HepG2 (cell line): ENCODE results near the gene ZNF134. TPM values are rescaled to one million over a fixed set of nuclear protein-coding genes. Genes with fewer than 3 reads are reported as not detected.
A peak's percentile ranks its signal among the peaks of the same experiment; 100 is the strongest.

Experiments used
- HNF4A ChIP-seq: sonication (generic); formaldehyde crosslinking; IDR thresholded peaks from 2 replicates; pipeline ENCODE4 v1.4.0; 2020; ENCODE audit warnings: missing genetic modification reagents
- HOXA5 ChIP-seq: sonication (generic); formaldehyde crosslinking; IDR thresholded peaks from 2 replicates; pipeline ENCODE4 v1.4.0; 2020; ENCODE audit warnings: missing genetic modification reagents
- KMT2B ChIP-seq: IDR thresholded peaks from 2 replicates; pipeline ENCODE4 v1.6.1; 2016; ENCODE audit warnings: missing genetic modification reagents, missing compliant biosample characterization
- NRL ChIP-seq: sonication (generic); formaldehyde crosslinking; IDR thresholded peaks from 2 replicates; pipeline ENCODE4 v1.5.0; 2020; ENCODE audit warnings: missing genetic modification reagents, mild to moderate bottlenecking, moderate library complexity, borderline replicate concordance
- POLR2A ChIP-seq, 2 experiments: IDR thresholded peaks; 2 replicates each; pipeline ENCODE4 v1.6.1; 2011; ENCODE audit warnings: low read depth in 2 of 2, low read length in 2 of 2, mild to moderate bottlenecking in 1 of 2, moderate library complexity in 1 of 2; ENCODE audit not compliant: insufficient read depth in 1 of 2
- RAD51 ChIP-seq: fragments of 450-650 bp; IDR thresholded peaks from 2 replicates; pipeline ENCODE4 v1.6.1; 2016; ENCODE audit warnings: borderline replicate concordance
- SMAD3 ChIP-seq: sonication (generic); formaldehyde crosslinking; IDR thresholded peaks from 2 replicates; pipeline ENCODE4 v1.4.0; 2020; ENCODE audit warnings: missing genetic modification reagents
- SNRNP70 ChIP-seq: fragments of 200-400 bp; formaldehyde crosslinking; IDR thresholded peaks from 2 replicates; pipeline ENCODE4 v1.6.1; 2017; ENCODE audit warnings: mild to moderate bottlenecking, low read depth, low read length, moderate library complexity
- ZNF143 ChIP-seq: sonication (generic); formaldehyde crosslinking; IDR thresholded peaks from 2 replicates; pipeline ENCODE4 v1.4.0; 2020; ENCODE audit warnings: missing genetic modification reagents
- ZNF354B ChIP-seq: sonication (generic); formaldehyde crosslinking; IDR thresholded peaks from 2 replicates; pipeline ENCODE4 v1.8.0; 2022; ENCODE audit warnings: mild to moderate bottlenecking, missing genetic modification reagents
- ZNF468 ChIP-seq: sonication (generic); formaldehyde crosslinking; IDR thresholded peaks from 2 replicates; pipeline ENCODE4 v1.8.0; 2022; ENCODE audit warnings: mild to moderate bottlenecking, moderate library complexity, missing genetic modification reagents
- polyA plus RNA-seq, 8 experiments: library from polyadenylated mRNA; depleted of rRNA in 3 of 8; stranded (reverse) in 7 of 8; unstranded in 1 of 8; fragments of >200 nt; fragmentation: Illumina TruSeq in 4 of 8; extraction: Trizol in 4 of 8; gene quantifications; 2 replicates each; pipeline versions ENCODE4 v1.2.1 to v1.2.3, GENCODE V29; 2011 to 2016; ENCODE audit warnings: low read depth in 4 of 8, missing spikeins in 1 of 8, mixed read lengths in 1 of 8; ENCODE audit not compliant: insufficient read depth in 1 of 8
- total RNA-seq, 5 experiments: library from RNA; depleted of rRNA; stranded (reverse); fragments of >200 nt; fragmentation: Illumina TruSeq; extraction: Trizol; gene quantifications; 2 replicates each; pipeline ENCODE4 v1.2.3, GENCODE V29; 2016; ENCODE audit warnings: low read depth in 1 of 5
- TF ChIP-seq, protein P1 (sequence below): sonication (generic); formaldehyde crosslinking; IDR thresholded peaks from 2 replicates; pipeline ENCODE4 v1.5.1; 2020; ENCODE audit warnings: mild to moderate bottlenecking, missing genetic modification reagents, moderate library complexity
- TF ChIP-seq, protein P2 (sequence below): sonication (generic); formaldehyde crosslinking; IDR thresholded peaks from 2 replicates; pipeline ENCODE4 v1.4.0; 2020; ENCODE audit warnings: mild to moderate bottlenecking, missing genetic modification reagents
- TF ChIP-seq, protein P3 (sequence below): sonication (generic); formaldehyde crosslinking; IDR thresholded peaks from 2 replicates; pipeline ENCODE4 v1.4.0; 2020; ENCODE audit warnings: missing genetic modification reagents, borderline replicate concordance
- TF ChIP-seq, protein P4 (sequence below): sonication (generic); formaldehyde crosslinking; IDR thresholded peaks from one replicate; pipeline ENCODE4 v1.5.1; 2020; ENCODE audit warnings: mild to moderate bottlenecking, missing genetic modification reagents; ENCODE audit errors: not compliant biosample characterization

The ZNF134 gene
- total and polyA plus RNA-seq, 2 of the 13 experiments (the other 11 are each of a cell fraction or from before 2014, with no cell fraction given) = 6.8 to 17.1 TPM

DNA sequence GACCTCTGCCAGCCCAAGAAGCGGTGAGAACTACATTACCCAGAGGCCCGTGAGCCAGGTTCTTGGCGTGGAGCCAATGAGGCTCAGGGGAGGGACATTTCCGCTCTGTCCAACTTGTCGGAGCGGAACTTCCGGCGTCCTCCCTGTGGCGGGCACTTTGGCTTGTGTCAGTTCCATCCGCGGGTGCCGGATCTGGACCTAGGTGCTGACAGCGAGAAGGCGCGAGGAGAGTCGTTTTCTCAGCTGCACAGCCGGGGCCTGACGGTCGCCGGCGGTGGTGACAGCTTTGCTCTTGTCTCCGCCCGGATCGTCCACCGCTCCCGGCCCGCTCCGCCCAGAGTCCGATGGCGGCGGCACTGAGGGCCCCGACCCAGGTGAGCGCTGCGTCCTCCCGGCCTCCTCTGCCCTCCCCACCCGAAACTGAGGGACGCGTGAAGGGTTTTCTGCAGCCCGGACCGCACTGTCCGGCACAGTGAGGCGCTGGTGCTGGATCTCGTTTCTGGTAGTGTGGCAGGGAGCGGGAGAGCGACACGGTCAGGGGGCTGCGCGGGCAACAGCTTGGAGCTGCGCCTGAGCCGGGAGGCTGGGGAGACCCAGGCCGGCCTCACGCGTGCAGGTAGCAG, 14.2 kb upstream of the ZNF134 start, which contains the start of gene ZNF530 (continued):
- TF ChIP-seq, protein P1, sequence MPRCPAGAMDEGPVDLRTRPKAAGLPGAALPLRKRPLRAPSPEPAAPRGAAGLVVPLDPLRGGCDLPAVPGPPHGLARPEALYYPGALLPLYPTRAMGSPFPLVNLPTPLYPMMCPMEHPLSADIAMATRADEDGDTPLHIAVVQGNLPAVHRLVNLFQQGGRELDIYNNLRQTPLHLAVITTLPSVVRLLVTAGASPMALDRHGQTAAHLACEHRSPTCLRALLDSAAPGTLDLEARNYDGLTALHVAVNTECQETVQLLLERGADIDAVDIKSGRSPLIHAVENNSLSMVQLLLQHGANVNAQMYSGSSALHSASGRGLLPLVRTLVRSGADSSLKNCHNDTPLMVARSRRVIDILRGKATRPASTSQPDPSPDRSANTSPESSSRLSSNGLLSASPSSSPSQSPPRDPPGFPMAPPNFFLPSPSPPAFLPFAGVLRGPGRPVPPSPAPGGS (CRISPR knock-in tag) = peak; percentile 72; the same call in 1 of the 2 replicates
- TF ChIP-seq ZNF468 (CRISPR knock-in tag) (0 out of 2 replicates have a peak, but pooled peaks have one; percentile 58), POLR2A (IDR thresholded peaks at IDR 0.05; ENCODE audit: insufficient read depth in 1 of 2, low read depth in 2 of 2, low read length in 2 of 2) (peak in 1 of 2 experiments; percentile 44; a peak in 1 of 4 replicates), ZNF354B (CRISPR knock-in tag) (no peak), RAD51 (no peak), SMAD3 (CRISPR knock-in tag) (peak; percentile 64), NRL (CRISPR knock-in tag) (0 out of 2 replicates have a peak, but pooled peaks have one; percentile 68), HNF4A (CRISPR knock-in tag) (no peak; the same call in 1 of the 2 replicates), HOXA5 (peak; percentile 78), SNRNP70 (no peak), KMT2B (CRISPR knock-in tag) (peak; percentile 67), ZNF143 (CRISPR knock-in tag) (peak; percentile 99)
- TF ChIP-seq, protein P2, sequence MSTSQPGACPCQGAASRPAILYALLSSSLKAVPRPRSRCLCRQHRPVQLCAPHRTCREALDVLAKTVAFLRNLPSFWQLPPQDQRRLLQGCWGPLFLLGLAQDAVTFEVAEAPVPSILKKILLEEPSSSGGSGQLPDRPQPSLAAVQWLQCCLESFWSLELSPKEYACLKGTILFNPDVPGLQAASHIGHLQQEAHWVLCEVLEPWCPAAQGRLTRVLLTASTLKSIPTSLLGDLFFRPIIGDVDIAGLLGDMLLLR = no peak
- TF ChIP-seq, protein P3, sequence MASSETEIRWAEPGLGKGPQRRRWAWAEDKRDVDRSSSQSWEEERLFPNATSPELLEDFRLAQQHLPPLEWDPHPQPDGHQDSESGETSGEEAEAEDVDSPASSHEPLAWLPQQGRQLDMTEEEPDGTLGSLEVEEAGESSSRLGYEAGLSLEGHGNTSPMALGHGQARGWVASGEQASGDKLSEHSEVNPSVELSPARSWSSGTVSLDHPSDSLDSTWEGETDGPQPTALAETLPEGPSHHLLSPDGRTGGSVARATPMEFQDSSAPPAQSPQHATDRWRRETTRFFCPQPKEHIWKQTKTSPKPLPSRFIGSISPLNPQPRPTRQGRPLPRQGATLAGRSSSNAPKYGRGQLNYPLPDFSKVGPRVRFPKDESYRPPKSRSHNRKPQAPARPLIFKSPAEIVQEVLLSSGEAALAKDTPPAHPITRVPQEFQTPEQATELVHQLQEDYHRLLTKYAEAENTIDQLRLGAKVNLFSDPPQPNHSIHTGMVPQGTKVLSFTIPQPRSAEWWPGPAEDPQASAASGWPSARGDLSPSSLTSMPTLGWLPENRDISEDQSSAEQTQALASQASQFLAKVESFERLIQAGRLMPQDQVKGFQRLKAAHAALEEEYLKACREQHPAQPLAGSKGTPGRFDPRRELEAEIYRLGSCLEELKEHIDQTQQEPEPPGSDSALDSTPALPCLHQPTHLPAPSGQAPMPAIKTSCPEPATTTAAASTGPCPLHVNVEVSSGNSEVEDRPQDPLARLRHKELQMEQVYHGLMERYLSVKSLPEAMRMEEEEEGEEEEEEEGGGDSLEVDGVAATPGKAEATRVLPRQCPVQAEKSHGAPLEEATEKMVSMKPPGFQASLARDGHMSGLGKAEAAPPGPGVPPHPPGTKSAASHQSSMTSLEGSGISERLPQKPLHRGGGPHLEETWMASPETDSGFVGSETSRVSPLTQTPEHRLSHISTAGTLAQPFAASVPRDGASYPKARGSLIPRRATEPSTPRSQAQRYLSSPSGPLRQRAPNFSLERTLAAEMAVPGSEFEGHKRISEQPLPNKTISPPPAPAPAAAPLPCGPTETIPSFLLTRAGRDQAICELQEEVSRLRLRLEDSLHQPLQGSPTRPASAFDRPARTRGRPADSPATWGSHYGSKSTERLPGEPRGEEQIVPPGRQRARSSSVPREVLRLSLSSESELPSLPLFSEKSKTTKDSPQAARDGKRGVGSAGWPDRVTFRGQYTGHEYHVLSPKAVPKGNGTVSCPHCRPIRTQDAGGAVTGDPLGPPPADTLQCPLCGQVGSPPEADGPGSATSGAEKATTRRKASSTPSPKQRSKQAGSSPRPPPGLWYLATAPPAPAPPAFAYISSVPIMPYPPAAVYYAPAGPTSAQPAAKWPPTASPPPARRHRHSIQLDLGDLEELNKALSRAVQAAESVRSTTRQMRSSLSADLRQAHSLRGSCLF (CRISPR knock-in tag) = no peak
- TF ChIP-seq, protein P4, sequence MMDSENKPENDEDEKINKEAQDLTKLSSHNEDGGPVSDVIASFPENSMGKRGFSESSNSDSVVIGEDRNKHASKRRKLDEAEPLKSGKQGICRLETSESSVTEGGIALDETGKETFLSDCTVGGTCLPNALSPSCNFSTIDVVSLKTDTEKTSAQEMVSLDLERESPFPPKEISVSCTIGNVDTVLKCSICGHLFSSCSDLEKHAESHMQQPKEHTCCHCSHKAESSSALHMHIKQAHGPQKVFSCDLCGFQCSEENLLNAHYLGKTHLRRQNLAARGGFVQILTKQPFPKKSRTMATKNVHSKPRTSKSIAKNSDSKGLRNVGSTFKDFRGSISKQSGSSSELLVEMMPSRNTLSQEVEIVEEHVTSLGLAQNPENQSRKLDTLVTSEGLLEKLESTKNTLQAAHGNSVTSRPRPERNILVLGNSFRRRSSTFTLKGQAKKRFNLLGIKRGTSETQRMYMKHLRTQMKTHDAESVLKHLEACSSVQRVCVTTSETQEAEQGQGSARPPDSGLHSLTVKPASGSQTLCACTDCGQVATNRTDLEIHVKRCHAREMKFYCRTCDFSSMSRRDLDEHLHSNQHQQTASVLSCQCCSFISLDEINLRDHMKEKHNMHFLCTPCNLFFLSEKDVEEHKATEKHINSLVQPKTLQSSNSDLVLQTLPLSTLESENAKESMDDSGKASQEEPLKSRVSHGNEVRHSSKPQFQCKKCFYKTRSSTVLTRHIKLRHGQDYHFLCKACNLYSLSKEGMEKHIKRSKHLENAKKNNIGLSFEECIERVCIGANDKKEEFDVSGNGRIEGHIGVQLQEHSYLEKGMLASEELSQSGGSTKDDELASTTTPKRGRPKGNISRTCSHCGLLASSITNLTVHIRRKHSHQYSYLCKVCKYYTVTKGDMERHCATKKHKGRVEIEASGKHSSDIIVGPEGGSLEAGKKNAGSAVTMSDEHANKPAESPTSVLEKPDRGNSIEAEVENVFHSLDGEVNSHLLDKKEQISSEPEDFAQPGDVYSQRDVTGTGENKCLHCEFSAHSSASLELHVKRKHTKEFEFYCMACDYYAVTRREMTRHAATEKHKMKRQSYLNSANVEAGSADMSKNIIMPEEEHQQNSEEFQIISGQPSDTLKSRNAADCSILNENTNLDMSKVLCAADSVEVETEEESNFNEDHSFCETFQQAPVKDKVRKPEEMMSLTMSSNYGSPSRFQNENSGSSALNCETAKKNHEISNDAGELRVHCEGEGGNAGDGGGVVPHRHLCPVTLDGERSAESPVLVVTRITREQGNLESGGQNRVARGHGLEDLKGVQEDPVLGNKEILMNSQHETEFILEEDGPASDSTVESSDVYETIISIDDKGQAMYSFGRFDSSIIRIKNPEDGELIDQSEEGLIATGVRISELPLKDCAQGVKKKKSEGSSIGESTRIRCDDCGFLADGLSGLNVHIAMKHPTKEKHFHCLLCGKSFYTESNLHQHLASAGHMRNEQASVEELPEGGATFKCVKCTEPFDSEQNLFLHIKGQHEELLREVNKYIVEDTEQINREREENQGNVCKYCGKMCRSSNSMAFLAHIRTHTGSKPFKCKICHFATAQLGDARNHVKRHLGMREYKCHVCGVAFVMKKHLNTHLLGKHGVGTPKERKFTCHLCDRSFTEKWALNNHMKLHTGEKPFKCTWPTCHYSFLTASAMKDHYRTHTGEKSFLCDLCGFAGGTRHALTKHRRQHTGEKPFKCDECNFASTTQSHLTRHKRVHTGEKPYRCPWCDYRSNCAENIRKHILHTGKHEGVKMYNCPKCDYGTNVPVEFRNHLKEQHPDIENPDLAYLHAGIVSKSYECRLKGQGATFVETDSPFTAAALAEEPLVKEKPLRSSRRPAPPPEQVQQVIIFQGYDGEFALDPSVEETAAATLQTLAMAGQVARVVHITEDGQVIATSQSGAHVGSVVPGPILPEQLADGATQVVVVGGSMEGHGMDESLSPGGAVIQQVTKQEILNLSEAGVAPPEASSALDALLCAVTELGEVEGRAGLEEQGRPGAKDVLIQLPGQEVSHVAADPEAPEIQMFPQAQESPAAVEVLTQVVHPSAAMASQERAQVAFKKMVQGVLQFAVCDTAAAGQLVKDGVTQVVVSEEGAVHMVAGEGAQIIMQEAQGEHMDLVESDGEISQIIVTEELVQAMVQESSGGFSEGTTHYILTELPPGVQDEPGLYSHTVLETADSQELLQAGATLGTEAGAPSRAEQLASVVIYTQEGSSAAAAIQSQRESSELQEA (CRISPR knock-in tag) = peak; percentile 76
